WI38 (cell line): ENCODE measurements around the gene PRG2.

Experiments used
- H3K4me3 ChIP-seq: 2 replicates; pipeline ENCODE4 v1.5.1; 2011; ENCODE audit warnings: low read depth, mild to moderate bottlenecking, control low read depth, low read length
- CTCF ChIP-seq: IDR thresholded peaks from 2 replicates; pipeline ENCODE4 v1.5.1; 2012; ENCODE audit warnings: low read depth, mild to moderate bottlenecking, control low read depth, low read length

PRG2 gene

GRCh38 chr11:57390535-57390934 is at the start of gene PRG2:
Gene PRG2, minus strand, starts transcription at chr11:57390650. Its CDS starts 706 bp downstream, at chr11:57389944.
- H3K4me3 ChIP-seq: no peak within 1 kb of the TSS
- TF ChIP-seq CTCF: no peak

- TF ChIP-seq CTCF: no peak
- no peak overlapping the region for H3K4me3 ChIP-seq
These were observed 49.3 kb upstream of the PRG2 start for GRCh38 chr11:57439786-57440185.

GRCh38 chr11:57438345-57439285 is 48.2 kb upstream of the PRG2 start:
- TF ChIP-seq CTCF: no peak
- no peak overlapping the region for H3K4me3 ChIP-seq

DNA sequence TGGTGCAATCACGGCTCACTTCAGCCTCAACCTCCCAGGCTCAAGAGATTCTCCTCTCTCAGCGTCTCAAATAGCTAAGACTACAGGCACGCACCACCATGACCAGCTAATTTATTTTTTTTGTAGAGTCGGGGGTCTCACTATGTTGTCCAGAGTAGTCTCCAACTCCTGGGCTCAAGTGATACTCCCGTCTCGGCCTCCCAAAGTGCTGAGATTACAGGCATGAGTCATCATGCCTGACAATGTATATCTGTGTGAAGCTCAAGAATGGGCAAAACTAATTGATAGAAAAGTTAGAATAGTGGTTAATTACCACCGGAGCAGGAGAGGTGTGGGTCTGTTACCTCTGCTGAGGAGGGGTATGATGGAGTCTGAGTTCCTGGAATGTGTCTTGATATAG is 45.6 kb upstream of the PRG2 start:
- no peak overlapping the region for H3K4me3 ChIP-seq
- no peak for TF ChIP-seq CTCF

DNA sequence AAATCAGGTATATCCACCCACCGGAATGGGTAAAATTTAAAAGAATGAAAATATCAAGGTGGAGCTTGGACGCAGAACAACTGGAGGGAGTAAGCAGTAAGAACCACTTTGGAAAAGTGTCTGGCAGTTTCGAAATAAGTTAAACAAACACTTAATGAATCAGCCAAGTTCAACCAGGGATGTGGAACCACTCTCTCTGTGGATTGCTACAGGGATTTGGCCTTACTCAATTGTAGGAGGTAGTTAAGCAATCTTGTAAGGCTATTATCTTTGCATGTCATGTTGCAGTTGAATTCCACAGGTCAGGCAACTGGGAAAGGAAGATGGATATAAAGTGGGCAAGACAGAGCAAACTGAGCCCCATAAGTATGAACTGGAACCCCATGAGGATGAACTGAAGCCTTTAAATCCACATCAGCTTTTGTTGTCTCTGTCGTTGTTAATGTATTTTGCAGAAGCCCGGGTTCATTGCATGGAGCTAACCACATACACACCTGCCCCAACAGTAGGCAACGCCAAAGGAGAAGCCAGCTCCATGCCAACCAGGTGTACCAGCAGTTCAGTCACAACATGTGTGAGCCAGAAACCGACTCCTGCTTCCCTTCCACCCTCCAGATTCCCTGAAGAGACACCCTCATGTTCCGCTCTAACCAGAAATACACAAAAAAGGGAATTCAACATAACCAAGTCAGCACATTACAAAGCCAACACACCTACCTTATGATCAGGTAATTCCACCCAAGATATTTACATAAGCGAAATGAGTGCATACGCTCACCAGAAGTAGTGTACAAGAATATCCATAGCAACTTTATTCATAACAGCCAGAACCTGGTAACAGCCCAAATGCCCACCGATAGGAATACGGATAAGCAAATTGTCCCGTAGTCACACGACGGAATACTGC is 44.4 kb upstream of the PRG2 start:
- no peak for TF ChIP-seq CTCF
- H3K4me3 ChIP-seq: no peak overlapping the region

- no peak overlapping the region for H3K4me3 ChIP-seq
- no peak for TF ChIP-seq CTCF
These were observed 42.3 kb upstream of the PRG2 start for GRCh38 chr11:57432714-57433163.
